Measurements from ENCODE around the gene CNP.

CNP gene

GRCh38 chr17:41982026-41982760, 15.6 kb downstream of the CNP start:
- no peaks in the 10 kb centered on the region for H3K4me1 ChIP-seq (ENCODE audit: control insufficient read depth in 1 of 2, insufficient read depth in 1 of 2, low read depth in 1 of 2, low read length in 1 of 2)
- no peaks in the 10 kb centered on the region for H3K9me3 ChIP-seq
- no peak for TF ChIP-seq CTCF (IDR thresholded peaks at IDR 0.05)
- no peaks in the 10 kb centered on the region for H3K27me3 ChIP-seq
- no peak overlapping the region for H3K4me3 ChIP-seq (ENCODE audit: low read depth in 1 of 2, low read length in 1 of 2)
- no peak overlapping the region for H3K27ac ChIP-seq
- peaks cover 89% of the 10 kb centered on the region for H3K36me3 ChIP-seq

GRCh38 chr17:41984454-41984853, 17.9 kb downstream of the CNP start:
- no peak for TF ChIP-seq CTCF (IDR thresholded peaks at IDR 0.05)
- peaks cover 0 to 9% of the 10 kb centered on the region in 2 experiments for H3K4me1 ChIP-seq (ENCODE audit: control insufficient read depth in 1 of 2, insufficient read depth in 1 of 2, low read depth in 1 of 2, low read length in 1 of 2)
- H3K4me3 ChIP-seq (ENCODE audit: low read depth in 1 of 2, low read length in 1 of 2): no peak overlapping the region
- no peak overlapping the region for H3K27ac ChIP-seq
- peaks cover 90% of the 10 kb centered on the region for H3K36me3 ChIP-seq
- no peaks in the 10 kb centered on the region for H3K27me3 ChIP-seq
- no peaks in the 10 kb centered on the region for H3K9me3 ChIP-seq

- no peak for TF ChIP-seq CTCF (IDR thresholded peaks at IDR 0.05)
- Histone ChIP-seq H3K27me3 (no peaks in the 10 kb centered on the region), H3K36me3 (peaks cover 92% of the 10 kb centered on the region), H3K9me3 (no peaks in the 10 kb centered on the region), H3K27ac (no peak overlapping the region), H3K4me3 (ENCODE audit: low read depth in 1 of 2, low read length in 1 of 2) (no peak overlapping the region), H3K4me1 (ENCODE audit: control insufficient read depth in 1 of 2, insufficient read depth in 1 of 2, low read depth in 1 of 2, low read length in 1 of 2) (peaks cover 0 to 9% of the 10 kb centered on the region in 2 experiments)
Observed at GRCh38 chr17:41985919-41986318, 19.3 kb downstream of the CNP start.

GRCh38 chr17:41986634-41987033, 20.0 kb downstream of the CNP start:
- Histone ChIP-seq H3K36me3 (peaks cover 92% of the 10 kb centered on the region), H3K27me3 (no peaks in the 10 kb centered on the region), H3K9me3 (no peaks in the 10 kb centered on the region), H3K4me3 (ENCODE audit: low read depth in 1 of 2, low read length in 1 of 2) (no peak overlapping the region), H3K27ac (no peak overlapping the region), H3K4me1 (ENCODE audit: control insufficient read depth in 1 of 2, insufficient read depth in 1 of 2, low read depth in 1 of 2, low read length in 1 of 2) (peaks cover 0 to 9% of the 10 kb centered on the region in 2 experiments)
- no peak for TF ChIP-seq CTCF (IDR thresholded peaks at IDR 0.05)

- Histone ChIP-seq H3K36me3 (peaks cover 92% of the 10 kb centered on the region), H3K27ac (no peak overlapping the region)
- no peak for TF ChIP-seq CTCF (IDR thresholded peaks at IDR 0.05)
Observed at GRCh38 chr17:41987642-41988041, 21.0 kb downstream of the CNP start.

More at GRCh38 chr17:41987642-41988041, 21.0 kb downstream of the CNP start:
- H3K4me1 ChIP-seq (ENCODE audit: control insufficient read depth in 1 of 2, insufficient read depth in 1 of 2, low read depth in 1 of 2, low read length in 1 of 2): peaks cover 0 to 9% of the 10 kb centered on the region in 2 experiments
- no peaks in the 10 kb centered on the region for H3K9me3 ChIP-seq
- no peak overlapping the region for H3K4me3 ChIP-seq (ENCODE audit: low read depth in 1 of 2, low read length in 1 of 2)
- H3K27me3 ChIP-seq: no peaks in the 10 kb centered on the region

All from neutrophil (primary cell).